Effector memory CD4-positive, alpha-beta T cell (primary cell): ENCODE measurements around the gene GPS2.
A peak's percentile ranks its signal among the peaks of the same experiment; 100 is the strongest.

Experiments
- DNase-seq, 3 donors: peaks; one replicate each; pipeline ENCODE4 v3.0.0-alpha.2; 2020
- H3K27ac ChIP-seq: 2 replicates; pipeline ENCODE4 v1.7.0; 2013; ENCODE audit warnings: mild to moderate bottlenecking, low read length, moderate library complexity; ENCODE audit not compliant: insufficient read depth, poor library complexity, severe bottlenecking
- H3K27me3 ChIP-seq: replicated peaks from 2 replicates; pipeline ENCODE4 v1.7.0; 2013; ENCODE audit warnings: mild to moderate bottlenecking, low read length; ENCODE audit not compliant: insufficient read depth, control insufficient read depth, poor library complexity, severe bottlenecking
- H3K36me3 ChIP-seq: 2 replicates; pipeline ENCODE4 v1.7.0; 2013; ENCODE audit warnings: mild to moderate bottlenecking, low read length, moderate library complexity; ENCODE audit not compliant: control insufficient read depth, insufficient read depth
- H3K4me1 ChIP-seq: 2 replicates; pipeline ENCODE4 v1.7.0; 2013; ENCODE audit warnings: low read length, mild to moderate bottlenecking; ENCODE audit not compliant: control insufficient read depth, insufficient read depth, poor library complexity, severe bottlenecking
- H3K4me3 ChIP-seq: 2 replicates; pipeline ENCODE4 v1.7.0; 2013; ENCODE audit warnings: low read length, low read depth, mild to moderate bottlenecking; ENCODE audit not compliant: insufficient read depth, poor library complexity, severe bottlenecking
- H3K9me3 ChIP-seq: 2 replicates; pipeline ENCODE4 v1.7.0; 2013; ENCODE audit warnings: mild to moderate bottlenecking, low read length, moderate library complexity; ENCODE audit not compliant: control insufficient read depth

Gene GPS2

DNA sequence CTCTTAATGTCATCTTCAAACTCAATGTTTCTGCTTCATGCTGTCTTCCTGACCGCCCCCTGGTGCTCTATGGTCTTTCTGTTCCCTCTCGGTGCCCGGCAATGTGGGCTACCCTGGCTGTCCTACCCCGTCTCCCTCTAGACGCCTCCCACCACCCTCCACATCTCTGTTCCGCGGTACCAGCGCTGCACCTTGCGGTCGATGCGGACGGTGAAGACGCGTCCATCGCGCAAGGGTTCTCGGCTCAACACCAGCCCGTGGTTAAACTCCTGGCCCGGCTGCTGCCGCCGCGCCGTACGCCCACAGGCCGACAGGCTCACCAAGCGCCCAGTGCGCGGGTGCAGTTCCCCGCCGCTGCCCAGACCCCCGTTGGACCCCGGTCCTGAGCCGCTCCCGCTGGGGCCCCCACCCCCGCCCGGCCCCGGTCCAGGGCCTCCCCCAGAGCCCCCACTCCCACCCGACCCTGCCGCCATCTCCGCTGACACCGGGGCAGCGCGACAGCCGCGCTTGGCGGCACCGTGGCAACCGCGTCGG, 13.7 kb upstream of the GPS2 start, which contains the start of gene NEURL4:
Gene NEURL4, minus strand, starts transcription at position 496 of the 534 bp plus-strand sequence. Its CDS starts 23 bp downstream, at position 473.
- no peaks in the 10 kb centered on the region for H3K27me3 ChIP-seq
- peak within 1 kb of the TSS; percentile 85 for H3K27ac ChIP-seq
- no peak for DNase-seq
- peaks cover 29% of the 10 kb centered on the region for H3K4me1 ChIP-seq
- H3K9me3 ChIP-seq: no peaks in the 10 kb centered on the region
- H3K36me3 ChIP-seq: peaks cover 18% of the 10 kb centered on the region
- peak within 1 kb of the TSS; percentile 90 for H3K4me3 ChIP-seq

DNA sequence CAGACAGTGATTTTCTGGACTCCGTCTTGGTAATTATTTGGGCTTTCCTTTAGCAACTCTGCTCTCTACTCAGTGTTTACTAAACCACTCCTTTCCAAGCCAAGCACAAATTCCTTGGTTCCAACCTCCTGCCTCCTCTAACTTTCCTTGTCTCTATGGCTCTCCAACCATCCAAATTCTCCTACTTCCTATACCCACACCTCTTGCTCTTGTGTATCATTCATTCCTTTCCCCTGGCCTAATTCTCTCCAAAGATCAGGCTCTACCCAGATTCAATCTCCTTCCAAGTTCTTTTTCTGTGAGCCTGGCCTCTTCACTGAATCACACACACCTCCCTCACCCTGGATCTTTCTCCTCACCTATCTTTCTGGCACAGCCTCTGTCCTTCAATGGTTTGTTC, 12.8 kb upstream of the GPS2 start:
- Histone ChIP-seq H3K27ac (no peak overlapping the region), H3K36me3 (peaks cover 27% of the 10 kb centered on the region), H3K4me3 (no peak overlapping the region), H3K4me1 (peaks cover 24% of the 10 kb centered on the region), H3K9me3 (no peaks in the 10 kb centered on the region), H3K27me3 (no peaks in the 10 kb centered on the region)
- no peak for DNase-seq

DNA sequence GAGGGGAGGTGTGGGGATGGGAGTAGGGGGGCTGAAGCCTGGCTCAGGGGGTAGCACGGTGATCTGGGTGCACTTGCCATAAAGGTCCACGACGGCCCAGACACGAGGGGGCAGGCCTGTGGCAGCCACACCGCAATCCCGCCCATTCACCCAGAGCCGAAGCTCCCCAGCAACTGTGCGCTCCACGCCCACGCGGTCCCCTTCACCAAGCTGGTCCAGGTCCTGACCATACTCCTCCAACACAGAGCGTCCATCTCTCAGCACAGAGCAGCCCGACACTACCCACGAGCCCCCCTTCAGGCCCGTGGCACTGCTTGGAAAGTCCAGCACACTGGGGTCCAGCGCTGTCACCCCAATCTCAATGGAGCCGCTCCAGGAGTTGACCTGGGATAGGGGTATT, 12.3 kb upstream of the GPS2 start:
- H3K4me3 ChIP-seq: no peak overlapping the region
- H3K36me3 ChIP-seq: peaks cover 32% of the 10 kb centered on the region
- DNase-seq: no peak
- H3K9me3 ChIP-seq: no peaks in the 10 kb centered on the region
- H3K27ac ChIP-seq: no peak overlapping the region
- no peaks in the 10 kb centered on the region for H3K27me3 ChIP-seq
- peaks cover 23% of the 10 kb centered on the region for H3K4me1 ChIP-seq

DNA sequence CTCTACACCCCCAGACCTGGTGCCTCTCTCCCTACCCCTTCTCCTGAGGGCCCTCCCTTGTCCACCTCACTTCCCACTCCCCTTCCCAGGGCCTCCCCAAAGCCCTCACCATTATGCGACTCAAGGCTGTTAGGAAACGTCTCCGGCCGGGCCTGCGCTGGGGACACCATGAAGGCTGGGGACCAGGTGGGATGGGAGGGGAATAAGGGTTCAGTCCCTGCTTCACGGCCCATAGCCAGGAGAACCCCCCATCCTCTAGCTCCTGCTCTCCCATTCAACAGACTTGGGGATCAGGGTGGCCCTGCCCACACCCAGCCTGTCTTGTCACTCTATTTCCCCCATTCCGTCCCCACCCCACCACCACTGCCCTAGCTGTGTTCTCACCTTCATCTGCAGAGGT, 11.9 kb upstream of the GPS2 start:
- H3K4me1 ChIP-seq: peaks cover 19% of the 10 kb centered on the region
- no peaks in the 10 kb centered on the region for H3K27me3 ChIP-seq
- H3K27ac ChIP-seq: no peak overlapping the region
- no peak overlapping the region for H3K4me3 ChIP-seq
- no peak for DNase-seq
- peaks cover 35% of the 10 kb centered on the region for H3K36me3 ChIP-seq
- H3K9me3 ChIP-seq: no peaks in the 10 kb centered on the region

DNA sequence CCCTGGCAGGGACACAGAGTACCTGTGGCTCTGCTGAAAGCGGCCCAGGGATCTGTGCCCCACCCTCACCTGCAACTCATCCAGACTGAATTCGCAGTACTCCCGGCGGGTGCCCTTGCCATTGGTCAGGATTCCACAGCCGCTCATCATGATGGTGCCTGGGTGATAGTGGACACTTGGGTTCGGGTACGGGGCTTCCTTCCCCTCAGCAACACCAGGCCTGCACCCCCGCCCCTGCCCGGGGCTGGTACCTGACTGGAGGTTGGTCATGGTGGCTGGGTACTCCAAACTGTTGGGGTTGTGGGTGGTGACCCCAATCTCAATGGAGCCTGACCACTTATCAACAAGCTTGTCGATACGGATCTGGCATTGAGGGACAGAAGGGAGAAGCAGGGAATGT, 11.0 kb upstream of the GPS2 start:
- H3K27me3 ChIP-seq: no peaks in the 10 kb centered on the region
- no peak for DNase-seq
- H3K4me3 ChIP-seq: no peak overlapping the region
- H3K27ac ChIP-seq: no peak overlapping the region
- peaks cover 43% of the 10 kb centered on the region for H3K36me3 ChIP-seq
- no peaks in the 10 kb centered on the region for H3K9me3 ChIP-seq
- H3K4me1 ChIP-seq: peaks cover 15% of the 10 kb centered on the region

DNA sequence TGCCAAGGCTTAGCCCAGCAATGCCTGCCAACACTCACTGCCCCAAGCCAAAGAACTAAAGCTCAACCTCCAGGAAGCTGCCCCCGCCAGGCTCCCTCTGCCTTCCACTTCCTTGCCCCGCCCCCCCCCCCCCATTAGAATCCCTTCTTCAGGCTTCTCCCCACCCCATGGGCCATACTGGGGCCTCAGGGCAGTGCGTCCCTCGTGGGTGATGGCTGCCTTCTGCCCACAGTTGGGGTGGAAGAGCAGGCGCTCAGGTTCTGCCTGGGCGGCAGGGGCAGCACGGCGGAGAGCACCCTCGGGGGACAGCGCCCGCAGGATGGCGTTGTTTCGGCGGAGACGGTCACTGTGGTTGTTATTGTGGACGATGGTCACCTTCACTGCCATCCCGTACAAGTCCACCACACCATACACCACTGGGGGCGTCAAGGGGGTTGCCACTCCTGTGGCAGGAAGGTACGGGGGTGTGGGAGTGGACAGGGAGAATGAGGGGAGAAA, 9.9 kb upstream of the GPS2 start:
- Histone ChIP-seq H3K4me3 (no peak overlapping the region), H3K27me3 (no peaks in the 10 kb centered on the region), H3K4me1 (peaks cover 8% of the 10 kb centered on the region), H3K36me3 (peaks cover 53% of the 10 kb centered on the region), H3K27ac (no peak overlapping the region), H3K9me3 (no peaks in the 10 kb centered on the region)
- DNase-seq: no peak

DNA sequence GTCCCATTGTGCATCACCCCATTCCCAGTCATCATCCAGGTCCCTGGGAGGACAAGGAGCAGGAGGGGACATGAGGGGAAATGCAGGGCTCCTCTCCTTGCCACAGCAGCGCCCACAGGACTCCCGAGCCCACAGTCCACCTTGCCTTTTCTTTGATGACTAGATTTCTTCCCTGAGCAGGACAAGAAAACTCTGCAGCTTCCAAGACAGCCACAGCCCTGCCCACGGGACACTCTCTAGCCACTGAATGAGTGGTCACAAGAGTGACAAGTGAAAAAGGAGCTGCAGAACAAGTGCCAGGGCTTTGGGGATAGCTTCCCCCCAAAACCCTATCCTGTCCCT, 9.2 kb upstream of the GPS2 start:
- Histone ChIP-seq H3K36me3 (peaks cover 53% of the 10 kb centered on the region), H3K27me3 (no peaks in the 10 kb centered on the region), H3K27ac (no peak overlapping the region), H3K4me1 (peaks cover 8% of the 10 kb centered on the region), H3K4me3 (no peak overlapping the region), H3K9me3 (no peaks in the 10 kb centered on the region)
- DNase-seq: no peak

DNA sequence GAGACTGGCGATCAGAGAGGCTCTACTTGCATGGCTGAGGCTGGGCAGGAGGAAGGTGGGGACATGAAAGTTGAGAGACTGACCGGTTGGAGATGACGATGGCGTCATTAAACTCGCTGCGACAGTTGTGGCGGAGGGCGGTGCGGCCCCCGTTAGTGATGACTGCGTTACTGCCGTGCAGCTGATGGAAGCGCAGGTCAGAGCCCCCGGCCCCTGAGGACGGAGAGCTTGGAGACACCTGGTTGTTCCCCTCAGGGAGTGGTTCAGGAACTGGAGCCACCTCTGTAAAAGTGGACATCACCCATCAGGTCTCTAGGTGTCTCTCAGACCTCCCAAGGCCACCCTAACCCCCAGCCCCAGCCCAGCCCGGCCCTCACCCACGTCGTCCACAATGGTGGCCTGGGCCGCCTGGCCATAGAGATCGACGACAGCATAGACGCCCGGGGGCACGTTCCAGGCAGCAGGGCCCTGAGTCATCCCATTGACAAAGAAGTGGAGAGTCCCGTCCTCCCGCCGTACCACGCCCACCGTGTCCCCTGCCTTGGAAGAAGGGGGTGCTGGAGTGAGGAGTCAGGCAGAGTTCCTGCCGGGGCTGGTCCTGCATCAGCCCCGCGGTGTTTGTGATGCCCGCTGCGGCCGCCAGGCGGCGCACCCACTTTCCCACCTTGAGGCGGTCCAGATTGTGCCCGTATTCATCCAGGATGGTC, 8.7 kb upstream of the GPS2 start:
- DNase-seq: peak; percentile 38 to 59 (median 52)
- H3K9me3 ChIP-seq: no peaks in the 10 kb centered on the region
- H3K27me3 ChIP-seq: no peaks in the 10 kb centered on the region
- no peak overlapping the region for H3K4me3 ChIP-seq
- H3K4me1 ChIP-seq: peaks cover 8% of the 10 kb centered on the region
- H3K27ac ChIP-seq: no peak overlapping the region
- H3K36me3 ChIP-seq: peaks cover 56% of the 10 kb centered on the region

DNA sequence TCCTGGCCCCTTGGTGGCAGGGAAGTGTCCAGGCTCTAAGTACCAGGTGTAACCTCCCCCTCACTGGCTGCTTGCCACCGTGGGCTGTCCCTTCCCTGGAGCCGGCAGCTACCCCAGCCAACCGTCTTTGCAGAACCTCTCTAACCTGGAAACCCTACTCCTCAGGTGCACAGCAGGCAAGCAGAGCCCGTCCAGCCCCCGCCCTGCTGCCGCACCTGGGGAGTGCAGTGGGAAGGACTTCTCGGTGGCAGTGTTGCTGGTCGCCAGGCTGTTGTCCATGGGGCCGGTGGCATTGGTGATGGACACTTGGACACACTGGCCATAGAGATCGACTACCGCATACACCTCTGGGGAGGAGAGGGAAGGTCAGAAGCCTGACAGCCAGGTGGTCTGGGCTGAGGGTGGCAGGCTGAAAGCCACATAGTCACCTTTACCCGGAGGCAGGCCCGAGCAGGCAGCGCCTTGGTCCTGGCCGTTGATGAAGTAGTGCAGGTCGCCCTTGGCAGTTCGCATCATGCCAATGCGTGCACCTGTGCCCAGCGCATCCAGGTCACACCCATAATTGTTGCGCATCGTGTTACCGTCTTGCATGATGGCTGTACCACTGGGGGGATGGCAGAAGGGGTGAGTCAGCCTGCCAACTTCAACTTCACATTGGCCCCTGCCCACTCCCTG, 7.5 kb upstream of the GPS2 start:
- peaks cover 8% of the 10 kb centered on the region for H3K4me1 ChIP-seq
- no peak overlapping the region for H3K27ac ChIP-seq
- H3K4me3 ChIP-seq: no peak overlapping the region
- peaks cover 68% of the 10 kb centered on the region for H3K36me3 ChIP-seq
- DNase-seq: no peak
- no peaks in the 10 kb centered on the region for H3K9me3 ChIP-seq
- H3K27me3 ChIP-seq: no peaks in the 10 kb centered on the region

DNA sequence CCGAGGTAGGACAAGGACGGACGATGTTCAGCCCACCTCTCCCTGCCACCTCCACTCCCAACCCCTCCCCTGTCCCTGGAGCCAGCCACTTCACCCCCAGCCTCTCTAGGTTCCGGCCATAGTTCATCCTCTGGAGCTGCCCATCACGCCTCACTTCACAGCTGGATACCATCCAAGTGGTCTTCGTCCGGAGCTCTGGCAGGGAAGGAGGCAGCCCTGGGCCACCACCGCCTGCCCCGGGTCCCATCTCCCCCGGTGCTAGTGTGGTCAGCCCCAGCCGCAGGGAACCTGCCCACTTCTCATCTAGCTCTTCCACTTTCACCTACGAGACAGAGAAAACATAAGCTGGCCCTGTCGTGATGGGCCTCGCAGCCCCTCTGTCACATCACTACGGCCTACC, 6.3 kb upstream of the GPS2 start:
- Histone ChIP-seq H3K27ac (no peak overlapping the region), H3K36me3 (peaks cover 74% of the 10 kb centered on the region), H3K27me3 (no peaks in the 10 kb centered on the region), H3K4me3 (no peak overlapping the region), H3K9me3 (no peaks in the 10 kb centered on the region), H3K4me1 (peaks cover 8% of the 10 kb centered on the region)
- DNase-seq: no peak
